HG03103 (cell line): ENCODE measurements around the gene FLAD1.

ENCODE experiments used
- ATAC-seq: cut with Tn5 transposase; IDR thresholded peaks from one replicate; pipeline ENCODE4 v1.9.1; 2021; ENCODE audit warnings: low read depth; ENCODE audit not compliant: unreplicated experiment

The FLAD1 gene

GRCh38 chr1:155014709-155015508 is 31.8 kb downstream of the FLAD1 start:
- no peak for ATAC-seq

GRCh38 chr1:155015527-155016230 is 32.5 kb downstream of the FLAD1 start:
- no peak for ATAC-seq

DNA sequence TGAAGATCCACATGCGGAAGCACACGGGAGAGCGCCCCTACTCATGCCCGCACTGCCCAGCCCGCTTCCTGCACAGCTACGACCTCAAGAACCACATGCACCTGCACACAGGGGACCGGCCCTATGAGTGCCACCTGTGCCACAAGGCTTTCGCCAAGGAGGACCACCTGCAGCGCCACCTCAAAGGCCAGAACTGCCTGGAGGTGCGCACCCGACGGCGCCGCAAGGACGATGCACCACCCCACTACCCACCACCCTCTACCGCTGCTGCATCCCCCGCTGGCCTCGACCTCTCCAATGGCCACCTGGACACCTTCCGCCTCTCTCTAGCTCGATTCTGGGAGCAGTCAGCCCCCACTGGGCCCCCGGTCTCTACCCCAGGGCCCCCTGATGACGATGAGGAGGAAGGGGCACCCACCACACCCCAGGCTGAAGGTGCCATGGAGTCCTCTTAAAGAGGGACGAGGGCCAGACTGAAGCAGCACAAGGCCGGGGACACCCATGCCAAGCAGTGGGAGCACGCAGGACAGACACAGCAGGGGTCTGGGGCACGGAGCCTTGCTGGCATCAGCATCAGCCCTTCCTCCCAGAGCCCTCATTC is 33.2 kb downstream of the FLAD1 start:
- ATAC-seq, result no peak

DNA sequence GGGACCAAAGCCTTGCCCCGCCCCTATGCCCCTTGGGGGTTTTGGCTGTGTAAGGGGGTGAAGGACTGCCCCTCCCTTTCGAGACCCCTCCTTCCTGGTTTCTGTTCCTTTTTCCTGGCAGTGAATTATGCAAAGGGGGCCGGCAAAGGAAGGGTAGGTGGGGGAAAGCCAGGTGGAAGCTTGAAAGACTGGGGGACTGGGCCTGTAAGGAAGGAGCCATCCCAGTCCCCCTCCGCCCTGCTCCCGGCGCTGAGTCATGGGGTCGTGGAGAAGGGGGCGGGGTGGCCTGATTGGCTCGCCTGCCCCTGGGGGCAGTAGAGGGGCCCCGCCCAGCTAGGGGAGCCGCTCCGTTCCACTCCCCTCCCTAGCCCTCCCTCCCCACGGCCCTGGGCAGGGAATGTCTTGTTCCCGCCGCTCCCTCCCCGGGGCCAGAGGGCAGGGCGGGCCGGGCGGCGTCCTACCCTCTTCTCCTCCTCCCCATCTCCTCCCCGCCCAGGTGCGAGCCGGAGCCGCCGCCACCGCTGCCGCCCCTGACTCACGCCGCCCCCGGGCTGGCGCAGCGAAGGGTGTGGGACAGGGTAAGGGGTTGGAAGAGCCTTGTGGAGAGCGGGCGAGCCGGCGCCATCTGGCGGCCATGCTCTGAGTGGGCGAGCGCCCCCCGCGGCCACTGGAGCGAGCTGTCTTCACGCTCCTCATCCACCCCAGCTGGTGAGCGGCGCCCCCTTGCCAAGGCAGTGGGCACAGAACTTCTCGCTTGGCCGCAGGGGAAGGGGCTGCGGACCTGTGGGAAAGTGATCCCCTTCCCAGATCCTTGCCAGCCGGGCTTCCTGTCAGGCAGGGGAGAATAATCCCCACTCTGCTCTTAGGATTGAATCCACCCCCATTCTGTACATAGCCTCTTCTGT is 34.1 kb downstream of the FLAD1 start:
- ATAC-seq, result peak; percentile 78

DNA sequence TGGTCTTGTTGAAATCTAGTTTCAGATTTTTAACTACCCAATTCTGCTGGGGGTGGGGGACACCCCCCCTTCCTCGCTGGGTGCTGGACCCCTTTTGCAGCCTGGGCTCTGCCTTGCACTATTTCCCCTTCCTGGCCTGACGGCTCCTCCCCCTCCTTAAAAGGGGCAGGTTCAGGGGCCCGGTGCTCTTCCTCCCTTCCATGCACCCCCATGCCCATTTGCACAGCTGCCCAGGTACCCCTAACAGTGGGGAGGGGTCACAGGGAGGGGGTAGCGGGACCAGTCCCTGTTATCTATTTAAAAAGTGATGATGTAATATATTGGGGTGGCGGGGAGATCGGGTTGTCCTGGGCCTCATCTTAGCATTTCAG is 34.8 kb downstream of the FLAD1 start:
- no peak for ATAC-seq

DNA sequence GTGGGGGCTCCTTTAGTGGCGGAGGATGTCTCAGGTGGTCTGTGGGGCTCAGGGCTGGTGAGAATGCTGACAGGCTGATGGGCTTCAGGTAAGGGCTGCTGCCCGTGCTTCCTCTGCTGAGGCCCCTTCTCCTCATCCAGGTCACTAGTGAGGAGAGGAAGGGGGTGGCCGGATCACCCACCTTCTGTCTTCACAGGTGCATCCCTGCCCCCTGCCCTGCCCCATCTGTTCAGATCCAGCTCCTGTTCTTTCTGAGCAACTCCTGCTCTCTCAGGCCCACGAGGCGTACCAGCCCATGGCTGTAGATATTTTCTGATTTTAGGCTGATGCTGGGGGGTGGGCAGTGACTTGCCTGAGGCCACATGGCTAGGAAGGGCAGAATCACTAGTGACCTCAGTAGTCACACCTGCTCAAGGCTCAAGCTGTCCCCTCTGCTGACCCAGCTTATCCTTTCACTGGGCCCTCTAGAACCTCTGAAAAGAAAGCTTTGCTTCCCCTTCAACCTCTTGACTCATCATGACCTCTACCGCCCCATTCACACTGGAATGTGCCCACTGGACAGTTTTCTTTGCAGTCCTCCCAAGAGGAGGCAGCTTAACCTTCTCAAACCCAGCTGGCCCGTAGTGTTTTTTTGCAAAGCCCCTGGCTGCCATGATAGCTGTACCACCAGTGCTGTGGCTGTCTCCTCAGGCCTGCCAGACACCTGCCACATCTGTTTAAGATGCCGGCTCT is 35.6 kb downstream of the FLAD1 start:
- no peak for ATAC-seq

DNA sequence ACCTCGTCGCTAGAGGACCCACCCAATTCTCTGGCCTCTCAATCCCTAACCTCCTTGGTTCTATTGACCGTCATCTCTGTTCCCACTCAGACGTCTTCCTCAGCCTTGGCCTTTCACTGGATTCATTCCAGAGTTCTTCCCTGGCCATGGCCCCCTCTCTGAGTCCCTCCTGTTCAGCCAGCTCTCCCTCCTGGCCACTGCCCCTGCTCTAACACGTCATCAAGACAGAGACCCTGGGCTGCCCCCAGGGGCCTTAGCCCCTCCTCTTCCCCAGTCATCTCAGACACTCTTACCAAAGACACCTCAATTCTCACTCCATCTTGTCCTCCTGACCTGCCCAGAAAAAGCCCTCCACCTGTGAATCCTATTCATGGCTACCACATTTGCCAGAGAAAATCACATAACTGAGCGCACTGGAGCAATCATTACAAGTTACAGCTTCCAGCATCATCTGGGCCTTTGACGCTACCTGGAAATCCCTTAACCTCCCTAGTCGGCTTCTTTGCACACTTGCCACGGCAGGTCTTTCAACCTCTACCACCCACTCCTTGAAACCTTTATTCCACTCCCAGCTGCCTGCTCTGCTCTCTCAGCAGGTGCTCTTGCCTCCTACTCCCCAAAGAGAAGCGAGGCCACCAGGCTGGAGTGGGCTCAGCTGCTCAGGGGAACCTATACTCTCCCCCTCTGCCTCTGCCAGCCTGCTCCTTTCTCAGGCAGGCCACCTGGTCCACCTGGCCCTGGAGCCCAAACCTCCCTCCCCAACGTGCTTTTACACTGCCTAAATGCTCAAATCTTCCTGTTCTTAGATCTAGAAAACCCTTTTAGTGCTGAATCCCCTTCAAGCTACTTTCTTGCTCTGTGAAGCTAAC is 36.5 kb downstream of the FLAD1 start:
- no peak for ATAC-seq

DNA sequence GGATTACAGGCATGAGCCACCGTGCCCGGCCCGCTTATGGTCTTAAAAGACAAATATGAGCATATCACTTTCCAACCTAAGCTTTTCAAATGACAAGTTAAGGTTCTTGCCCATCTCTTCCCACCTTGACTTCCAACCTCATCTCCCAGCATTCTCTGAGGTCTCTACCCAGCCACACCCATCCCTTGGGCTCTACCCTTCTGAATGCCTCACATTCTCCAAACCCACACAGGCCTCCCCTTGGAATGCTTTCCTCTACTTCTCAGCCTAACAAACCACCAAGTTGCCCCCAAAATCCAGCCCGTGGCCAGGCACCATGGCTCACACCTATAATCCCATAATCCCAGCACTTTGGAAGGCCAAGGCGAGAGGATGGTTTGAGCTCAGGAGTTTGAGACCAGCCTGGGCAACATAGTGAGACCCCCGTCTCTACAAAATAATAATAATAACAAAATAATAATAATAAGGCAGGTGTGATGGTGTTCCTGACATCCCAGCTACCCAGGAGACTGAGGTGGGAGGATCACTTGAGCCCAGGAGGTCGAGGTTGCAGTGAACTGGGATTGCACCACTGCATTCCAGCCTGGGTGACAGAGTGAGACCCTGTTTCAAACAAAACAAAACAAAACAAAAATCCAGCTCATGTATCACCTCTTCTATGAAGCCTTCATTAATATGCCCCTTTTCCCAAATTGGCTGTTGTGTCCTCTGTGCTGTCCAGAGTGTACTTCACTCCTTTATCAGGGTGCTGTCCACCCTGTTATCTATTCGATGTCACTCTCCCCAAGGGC is 39.2 kb downstream of the FLAD1 start:
- no peak for ATAC-seq

DNA sequence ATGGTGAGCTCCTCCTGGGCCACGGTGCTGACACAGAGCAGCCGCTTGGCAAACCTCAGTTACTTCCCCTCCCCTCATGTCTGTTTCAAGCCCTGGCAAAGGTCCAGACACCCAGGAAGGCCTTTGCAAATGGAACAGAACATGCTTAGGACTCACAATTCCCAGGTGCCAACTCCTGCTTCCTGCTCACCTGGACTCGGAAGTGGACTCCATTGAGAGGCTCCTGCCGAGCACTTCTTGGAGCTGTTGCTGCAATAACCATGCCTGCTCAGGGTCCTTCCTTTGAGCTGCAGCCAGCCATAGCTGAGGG is 39.7 kb downstream of the FLAD1 start:
- ATAC-seq, result no peak

DNA sequence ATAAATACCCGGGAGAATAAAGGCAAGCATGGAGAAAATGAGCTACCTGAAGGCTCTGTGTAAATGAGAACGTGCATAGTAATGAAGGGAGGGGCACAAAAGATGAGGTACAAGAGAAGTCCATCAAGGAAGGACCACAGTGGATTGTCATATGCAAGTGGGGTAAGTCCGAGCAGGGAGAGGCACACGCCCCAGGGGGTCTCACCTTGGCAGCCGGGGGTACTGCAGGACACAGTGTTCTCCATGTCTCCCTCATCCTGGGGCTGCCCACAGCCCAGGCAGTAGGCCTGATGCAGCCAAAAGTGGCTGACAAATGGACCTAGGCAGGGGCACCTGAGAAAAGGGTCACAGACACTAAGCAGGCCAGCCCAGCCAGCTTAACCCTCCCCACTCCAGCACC is 40.5 kb downstream of the FLAD1 start:
- no peak for ATAC-seq

DNA sequence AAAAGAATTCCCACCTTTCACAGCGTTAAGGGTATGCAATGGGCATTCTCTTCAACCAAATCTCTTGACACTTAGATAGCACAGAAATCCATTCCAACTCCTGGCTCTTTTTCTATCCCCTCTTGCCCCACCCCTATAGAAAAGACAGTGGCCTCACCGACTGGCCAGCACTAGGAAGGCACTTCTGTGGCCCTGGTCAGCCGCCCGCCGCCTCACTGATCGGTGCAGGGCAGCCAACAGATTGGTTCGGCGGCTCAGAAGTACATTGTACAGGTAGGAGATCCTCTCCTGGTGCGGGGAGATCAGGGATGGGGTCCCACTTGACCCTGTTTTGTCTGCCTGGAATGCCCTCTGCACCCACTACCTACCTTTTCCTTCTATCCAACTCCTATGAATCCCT is 41.2 kb downstream of the FLAD1 start:
- no peak for ATAC-seq

- ATAC-seq, result no peak
Observed at GRCh38 chr1:155026154-155026553, 43.0 kb downstream of the FLAD1 start.

DNA sequence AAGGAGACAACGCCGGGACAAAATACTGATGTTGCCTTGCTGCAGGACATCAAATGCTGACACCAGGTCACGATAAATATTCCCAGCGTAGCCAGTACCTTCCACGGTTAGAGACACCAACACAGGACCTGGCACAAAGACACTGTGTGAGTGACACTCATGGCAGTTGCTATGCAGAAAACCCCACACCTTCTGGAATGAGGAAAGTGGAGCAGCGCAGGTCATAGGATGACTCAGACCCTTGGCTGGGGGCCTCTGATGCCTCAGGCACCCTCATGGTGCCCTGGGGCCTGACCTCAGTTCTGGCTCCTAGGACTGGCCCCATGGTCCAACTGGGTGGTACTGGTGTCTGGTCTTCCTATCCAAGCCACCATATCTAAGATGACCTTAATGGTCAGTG is 43.4 kb downstream of the FLAD1 start:
- no peak for ATAC-seq

GRCh38 chr1:155029513-155030242 is 46.5 kb downstream of the FLAD1 start:
- no peak for ATAC-seq

DNA sequence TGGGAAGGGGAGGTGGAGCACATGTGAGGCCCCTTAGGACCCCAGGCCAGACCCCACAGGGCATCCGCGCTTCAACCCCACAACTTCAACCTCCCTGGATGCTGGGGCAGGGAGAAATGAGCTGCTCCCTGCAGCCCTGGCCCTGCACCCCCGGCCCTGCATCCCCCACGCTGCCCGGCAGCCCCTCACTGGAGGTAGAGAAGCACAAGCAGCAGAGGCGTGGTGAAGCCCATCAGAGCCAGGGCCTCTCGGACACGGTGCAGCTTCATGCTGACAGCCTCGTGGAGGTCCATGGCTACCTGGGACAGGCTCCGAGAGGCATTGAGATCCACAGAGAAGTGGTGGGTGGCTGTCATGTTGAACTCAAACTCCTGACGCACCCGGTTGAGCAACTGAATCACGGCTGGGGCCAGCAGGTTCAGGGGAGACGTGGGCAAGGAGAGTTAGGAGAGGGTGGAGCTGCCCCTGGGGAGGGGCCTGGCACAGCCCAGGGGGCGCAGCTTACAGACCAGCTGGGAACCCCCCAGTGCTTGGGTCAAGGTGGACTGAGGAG is 47.2 kb downstream of the FLAD1 start:
- ATAC-seq, result no peak

DNA sequence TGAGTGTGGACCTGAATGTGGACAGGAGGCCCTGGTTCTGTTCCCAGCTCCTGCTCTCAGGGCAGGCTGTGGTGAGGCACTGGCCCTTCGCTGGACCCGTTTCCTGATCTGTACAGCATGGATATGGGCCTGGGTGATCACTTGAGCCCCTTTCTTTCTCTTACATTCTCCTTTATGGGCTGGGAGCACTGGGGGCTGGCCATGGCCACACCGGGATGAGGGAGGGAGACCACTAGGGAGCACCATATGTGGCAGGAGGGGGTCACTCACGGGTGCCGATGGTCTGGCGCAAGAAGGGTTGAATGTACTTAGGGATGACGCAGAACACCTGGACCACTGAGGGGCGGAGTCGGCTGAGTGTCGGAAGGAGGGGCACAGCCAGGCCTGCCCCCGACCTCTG is 47.8 kb downstream of the FLAD1 start:
- no peak for ATAC-seq

DNA sequence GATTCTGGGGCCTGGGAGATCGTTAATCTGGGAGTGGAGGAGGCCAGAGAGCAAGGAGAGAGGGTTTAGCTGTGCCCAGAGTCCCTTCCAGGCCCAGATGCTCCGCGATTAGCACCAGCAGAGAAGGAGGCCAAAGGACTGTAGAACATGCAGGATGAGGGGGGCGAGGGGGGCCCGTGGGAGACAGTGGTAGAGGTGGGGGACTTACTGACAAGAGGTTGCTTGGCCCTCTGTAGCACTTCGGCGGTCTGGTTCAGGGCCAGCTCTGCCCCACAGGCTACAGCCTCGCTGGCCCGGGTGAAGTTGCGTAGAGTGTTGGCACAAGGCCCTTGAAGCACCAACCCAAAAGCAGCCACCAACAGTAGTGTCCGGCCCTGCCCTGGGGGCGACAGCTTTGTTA is 49.7 kb downstream of the FLAD1 start:
- no peak for ATAC-seq

GRCh38 chr1:155033524-155033923 is 50.4 kb downstream of the FLAD1 start, which contains the start of the genes DCST1 and DCST2:
DCST1 (plus strand) TSS chr1:155033824; CDS start chr1:155034037, 213 bp downstream.
DCST2 (minus strand) TSS chr1:155033781; CDS start chr1:155033701, 80 bp downstream.
- no peak for ATAC-seq
